Neuronal stem cell (in vitro differentiated cells): ENCODE measurements around the gene TRIM14.

Experiments used
- DNase-seq: peaks from one replicate; pipeline ENCODE4 v3.0.0-alpha.2; 2013; ENCODE audit warnings: low spot score
- H2AFZ ChIP-seq: one replicate; pipeline ENCODE4 v1.6.1; 2013; ENCODE audit warnings: mild to moderate bottlenecking, low read length, inconsistent platforms
- H2AK5ac ChIP-seq: 2 replicates; pipeline ENCODE4 v1.6.1; 2013; ENCODE audit warnings: low read depth, mild to moderate bottlenecking, inconsistent platforms, low read length, moderate library complexity, mixed read lengths
- H2BK120ac ChIP-seq: 2 replicates; pipeline ENCODE4 v1.6.1; 2013; ENCODE audit warnings: low read depth, mild to moderate bottlenecking, inconsistent platforms, low read length, moderate library complexity, mixed read lengths
- H2BK12ac ChIP-seq: one replicate; pipeline ENCODE4 v1.6.1; 2013; ENCODE audit warnings: low read length, inconsistent platforms
- H2BK15ac ChIP-seq: 2 replicates; pipeline ENCODE4 v1.6.1; 2013; ENCODE audit warnings: mild to moderate bottlenecking, low read length, inconsistent platforms, mixed read lengths
- H2BK5ac ChIP-seq: one replicate; pipeline ENCODE4 v1.6.1; 2013; ENCODE audit warnings: inconsistent platforms, mild to moderate bottlenecking, low read length, moderate library complexity
- H3K14ac ChIP-seq: one replicate; pipeline ENCODE4 v1.6.1; 2013; ENCODE audit warnings: low read length, inconsistent platforms
- H3K18ac ChIP-seq: 2 replicates; pipeline ENCODE4 v1.6.1; 2013; ENCODE audit warnings: low read length, inconsistent platforms
- H3K23ac ChIP-seq: 2 replicates; pipeline ENCODE4 v1.6.1; 2013; ENCODE audit warnings: low read depth, mild to moderate bottlenecking, mixed read lengths, low read length, inconsistent platforms; ENCODE audit not compliant: poor library complexity
- H3K27ac ChIP-seq: replicated peaks from 3 replicates; pipeline ENCODE4 v1.5.1; 2013; ENCODE audit warnings: low read length, inconsistent platforms
- H3K27me3 ChIP-seq, 3 experiments: 2 replicates each; pipeline ENCODE4 v1.6.1; 2013; ENCODE audit warnings: low read length in 3 of 3, mild to moderate bottlenecking in 2 of 3, inconsistent platforms in 1 of 3, low read depth in 1 of 3, mixed read lengths in 1 of 3, moderate library complexity in 1 of 3; ENCODE audit not compliant: control insufficient read depth in 3 of 3, insufficient read depth in 3 of 3
- H3K36me3 ChIP-seq, 2 donors: replicated peaks in 1 of 2; 2 replicates each; pipeline ENCODE4 v1.6.1; 2013; ENCODE audit warnings: low read length in 2 of 2; ENCODE audit not compliant: control insufficient read depth in 2 of 2, insufficient read depth in 2 of 2
- H3K4ac ChIP-seq: 2 replicates; pipeline ENCODE4 v1.6.1; 2013; ENCODE audit warnings: inconsistent platforms, mild to moderate bottlenecking, low read length, moderate library complexity
- H3K4me1 ChIP-seq, 2 donors: 1 replicate in 1 of 2; 2 replicates in 1 of 2; pipeline ENCODE4 v1.6.1; 2013; ENCODE audit warnings: low read length in 2 of 2, low read depth in 1 of 2; ENCODE audit not compliant: control insufficient read depth in 2 of 2, insufficient read depth in 1 of 2
- H3K4me2 ChIP-seq: one replicate; pipeline ENCODE4 v1.6.1; 2013; ENCODE audit warnings: mild to moderate bottlenecking, low read length, inconsistent platforms; ENCODE audit not compliant: insufficient read depth, poor library complexity, severe bottlenecking
- H3K4me3 ChIP-seq, 2 donors: 2 replicates each; pipeline ENCODE4 v1.5.1; 2013; ENCODE audit warnings: low read length in 2 of 2, mild to moderate bottlenecking in 2 of 2, inconsistent platforms in 1 of 2, moderate library complexity in 1 of 2
- H3K79me1 ChIP-seq: one replicate; pipeline ENCODE4 v1.6.1; 2013; ENCODE audit warnings: low read depth, mild to moderate bottlenecking, inconsistent platforms, low read length, moderate library complexity
- H3K9ac ChIP-seq: one replicate; pipeline ENCODE4 v1.6.1; 2013; ENCODE audit warnings: mild to moderate bottlenecking, low read depth, low read length, inconsistent platforms; ENCODE audit not compliant: poor library complexity
- H3K9me3 ChIP-seq, 2 donors: replicated peaks in 1 of 2; 2 replicates each; pipeline versions ENCODE3 to v1.6.1; 2013; ENCODE audit warnings: low read length in 2 of 2, mild to moderate bottlenecking in 2 of 2, inconsistent platforms in 1 of 2, low read depth in 1 of 2, mixed read lengths in 1 of 2, moderate library complexity in 1 of 2; ENCODE audit not compliant: control insufficient read depth in 2 of 2, insufficient read depth in 1 of 2
- H4K8ac ChIP-seq: one replicate; pipeline ENCODE4 v1.6.1; 2013; ENCODE audit warnings: low read depth, mild to moderate bottlenecking, inconsistent platforms, low read length, moderate library complexity
- H4K91ac ChIP-seq: one replicate; pipeline ENCODE4 v1.6.1; 2013; ENCODE audit warnings: low read length, low read depth, mild to moderate bottlenecking, inconsistent platforms; ENCODE audit not compliant: poor library complexity
- WGBS, 2 donors: extraction: QIAGEN DNeasy Blood & Tissue Kit; methylation state at CpG; one replicate each; pipeline ENCODE4 v1.1.7; 2013; ENCODE audit warnings: missing lambda C conversion rate in 2 of 2, mixed read lengths in 1 of 2; ENCODE audit not compliant: insufficient read length in 2 of 2, insufficient replicate concordance in 1 of 2; ENCODE audit errors: extremely low coverage in 2 of 2; 5-methylcytosine and 5-hydroxymethylcytosine counted together

TRIM14 gene

DNA sequence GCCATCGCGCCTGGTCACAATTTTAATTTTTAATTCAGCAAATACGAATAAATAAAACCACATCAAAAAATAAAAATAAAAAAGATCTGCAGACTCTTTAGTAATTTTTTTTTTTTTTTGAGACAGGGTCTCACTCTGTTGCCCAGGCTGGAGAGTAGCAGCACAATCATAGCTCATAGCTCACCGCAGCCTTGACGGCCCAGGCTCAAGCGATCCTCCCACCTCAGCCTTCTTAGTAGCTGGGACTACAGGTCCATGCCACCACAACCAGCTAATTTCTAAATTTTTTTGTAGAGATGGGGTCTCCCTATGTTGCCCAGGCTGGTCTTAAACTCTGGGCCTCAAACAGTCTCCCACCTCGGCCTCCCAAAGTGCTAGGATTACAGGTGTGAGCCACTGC, 48.3 kb downstream of the TRIM14 start:
- Histone ChIP-seq H2BK120ac (no peak overlapping the region), H3K36me3 (peaks cover 3 to 4% of the 10 kb centered on the region in 2 donors), H2BK5ac (no peak overlapping the region), H3K4ac (no peak overlapping the region), H3K79me1 (peaks cover 1% of the 10 kb centered on the region), H2AFZ (no peak overlapping the region), H4K8ac (no peak overlapping the region), H3K18ac (no peak overlapping the region), H3K27me3 (no peaks in the 10 kb centered on the region), H3K14ac (no peak overlapping the region), H2AK5ac (no peak overlapping the region), H3K4me3 (no peak overlapping the region), H3K9me3 (no peaks in the 10 kb centered on the region), H3K27ac (no peak overlapping the region), H3K4me2 (no peak overlapping the region), H2BK15ac (no peak overlapping the region), H4K91ac (no peak overlapping the region), H3K4me1 (peaks cover 0 to 1% of the 10 kb centered on the region in 2 donors), H3K9ac (no peak overlapping the region), H2BK12ac (no peak overlapping the region), H3K23ac (no peak overlapping the region)
- DNase-seq, result no peak
- 100% methylated on average over 1 of the region's 7 CpGs; no CpG with 5 or more reads in 1 of the 2 donors for WGBS, 2 donors

DNA sequence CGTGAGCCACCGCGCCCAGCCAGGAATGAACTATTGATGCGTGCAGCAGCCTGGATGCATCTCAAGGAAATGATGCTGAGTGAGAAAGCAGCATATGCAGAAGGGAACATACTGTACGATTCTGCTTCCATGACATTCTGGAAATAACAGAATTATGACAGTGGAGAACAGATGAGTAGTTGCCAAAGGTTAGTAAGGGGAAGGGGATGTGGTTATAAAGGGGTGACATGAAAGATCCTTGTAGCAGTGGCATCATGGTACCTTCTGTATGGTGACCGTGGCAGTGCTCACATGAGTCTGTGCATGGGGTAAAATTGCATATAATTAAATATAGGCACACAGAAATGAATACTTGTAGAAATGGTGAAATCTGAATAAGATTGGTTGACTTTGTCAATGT, 49.5 kb downstream of the TRIM14 start:
- no peak overlapping the region for H2BK5ac ChIP-seq
- no peak overlapping the region for H3K27ac ChIP-seq
- H2AFZ ChIP-seq, result no peak overlapping the region
- no peak overlapping the region for H3K4me3 ChIP-seq
- H3K18ac ChIP-seq, result no peak overlapping the region
- no peak overlapping the region for H3K4me2 ChIP-seq
- no peak overlapping the region for H3K4ac ChIP-seq
- no peak for DNase-seq
- no peak overlapping the region for H2BK15ac ChIP-seq
- H2AK5ac ChIP-seq, result no peak overlapping the region
- H3K9me3 ChIP-seq, result no peaks in the 10 kb centered on the region
- peaks cover 1% of the 10 kb centered on the region for H3K79me1 ChIP-seq
- H4K91ac ChIP-seq, result no peak overlapping the region
- no peak overlapping the region for H3K9ac ChIP-seq
- no peak overlapping the region for H3K14ac ChIP-seq
- H2BK120ac ChIP-seq, result no peak overlapping the region
- peaks cover 5 to 9% of the 10 kb centered on the region in 2 donors for H3K36me3 ChIP-seq
- H3K27me3 ChIP-seq, result no peaks in the 10 kb centered on the region
- no peak overlapping the region for H2BK12ac ChIP-seq
- peaks cover 0 to under 1% of the 10 kb centered on the region in 2 donors for H3K4me1 ChIP-seq
- WGBS, 2 donors, result no CpG with 5 or more reads among the region's 6 CpGs
- H4K8ac ChIP-seq, result no peak overlapping the region
- no peak overlapping the region for H3K23ac ChIP-seq

DNA sequence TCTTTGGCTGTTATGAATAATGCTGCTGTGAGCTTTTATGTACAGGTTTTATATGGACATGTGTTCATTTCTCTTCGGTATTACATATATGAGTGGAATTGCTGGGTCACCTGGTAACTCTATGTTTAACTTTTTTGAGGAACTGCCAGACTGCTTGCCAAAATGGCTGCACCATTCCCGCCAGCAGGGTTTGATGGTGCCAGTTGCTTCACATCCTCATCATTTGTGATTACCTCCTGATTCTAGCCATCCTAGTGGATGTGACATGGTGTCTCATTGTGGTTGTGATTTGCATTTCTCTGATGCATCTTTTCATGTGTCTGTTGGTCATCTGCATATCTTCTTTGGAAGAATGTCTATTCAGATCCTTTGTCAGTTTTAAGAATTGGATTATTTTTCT, 51.8 kb downstream of the TRIM14 start:
- Histone ChIP-seq H3K79me1 (peaks cover 1% of the 10 kb centered on the region), H3K4me1 (no peaks in the 10 kb centered on the region), H3K4me2 (no peak overlapping the region), H2BK12ac (no peak overlapping the region), H2AFZ (no peak overlapping the region), H3K9ac (no peak overlapping the region), H3K27ac (no peak overlapping the region), H2BK15ac (no peak overlapping the region), H3K4me3 (no peak overlapping the region), H3K23ac (no peak overlapping the region), H2BK120ac (no peak overlapping the region), H3K36me3 (peaks cover 8 to 20% of the 10 kb centered on the region in 2 donors), H3K9me3 (no peaks in the 10 kb centered on the region), H4K91ac (no peak overlapping the region), H3K27me3 (no peaks in the 10 kb centered on the region), H3K18ac (no peak overlapping the region), H4K8ac (no peak overlapping the region), H2BK5ac (no peak overlapping the region), H2AK5ac (no peak overlapping the region), H3K14ac (no peak overlapping the region), H3K4ac (no peak overlapping the region)
- no peak for DNase-seq
- WGBS, 2 donors, result no CpG with 5 or more reads among the region's 2 CpGs

DNA sequence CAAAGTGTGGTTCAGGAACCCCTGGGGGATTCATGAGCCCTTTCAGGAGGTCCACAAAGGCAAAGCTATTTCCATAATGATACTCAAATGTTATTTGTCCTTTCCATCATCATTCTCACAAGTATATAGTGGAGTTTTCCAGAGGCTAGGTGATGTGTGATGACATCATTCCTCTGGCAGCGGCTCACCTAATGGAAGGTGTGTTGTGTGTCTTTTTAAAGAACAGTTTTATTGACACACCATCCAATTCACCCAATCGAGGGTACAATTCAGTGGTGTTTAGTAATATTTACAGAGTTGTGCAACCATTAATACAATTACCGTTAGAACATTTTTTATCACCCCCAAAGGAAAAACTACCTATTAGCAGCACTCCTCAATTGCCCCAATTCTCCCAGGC, 52.8 kb downstream of the TRIM14 start:
- no peak overlapping the region for H4K91ac ChIP-seq
- no peak overlapping the region for H4K8ac ChIP-seq
- H2BK120ac ChIP-seq, result no peak overlapping the region
- no peak overlapping the region for H3K4me3 ChIP-seq
- no peak overlapping the region for H3K9ac ChIP-seq
- no peak overlapping the region for H3K18ac ChIP-seq
- no peak overlapping the region for H3K4ac ChIP-seq
- H3K27ac ChIP-seq, result no peak overlapping the region
- no CpG with 5 or more reads among the region's 3 CpGs for whole genome bisulfite sequencing, 2 donors
- H2BK5ac ChIP-seq, result no peak overlapping the region
- no peak for DNase-seq
- H2BK15ac ChIP-seq, result no peak overlapping the region
- H2AK5ac ChIP-seq, result no peak overlapping the region
- H3K4me2 ChIP-seq, result no peak overlapping the region
- H3K27me3 ChIP-seq, result no peaks in the 10 kb centered on the region
- H3K36me3 ChIP-seq, result peaks cover 8 to 25% of the 10 kb centered on the region in 2 donors
- no peak overlapping the region for H2BK12ac ChIP-seq
- H3K14ac ChIP-seq, result no peak overlapping the region
- H3K9me3 ChIP-seq, result no peaks in the 10 kb centered on the region
- peaks cover 1% of the 10 kb centered on the region for H3K79me1 ChIP-seq
- H2AFZ ChIP-seq, result no peak overlapping the region
- no peak overlapping the region for H3K23ac ChIP-seq
- no peaks in the 10 kb centered on the region for H3K4me1 ChIP-seq
